DLD1 (cell line): Measurements from ENCODE around the gene ARFGAP1.
"Not testable (repeated sequence)": the region's sequence is repeated elsewhere in the genome, so short reads cannot be mapped to it uniquely, and the experiment has no call there.

Experiments used
- in situ Hi-C: cut with HindIII; loops from 2 replicates; pipeline ENCODE4 v1.10.0; 2017; ENCODE audit warnings: low sequenced_read_pairs

ARFGAP1 gene

GRCh38 chr20:63239431-63239830, 33.2 kb upstream of the ARFGAP1 start:
- in situ Hi-C loops = no loop called here

- in situ Hi-C loops = no loop called here
These were observed 32.6 kb upstream of the ARFGAP1 start for GRCh38 chr20:63240004-63240403.

GRCh38 chr20:63241272-63241671, 31.3 kb upstream of the ARFGAP1 start:
- in situ Hi-C loops = no loop called here

GRCh38 chr20:63242736-63243135, 29.9 kb upstream of the ARFGAP1 start:
- in situ Hi-C loops = no loop called here

GRCh38 chr20:63243604-63244247, 28.9 kb upstream of the ARFGAP1 start:
- in situ Hi-C loops = no loop called here

- in situ Hi-C loops = no loop called here
These were observed 28.1 kb upstream of the ARFGAP1 start for GRCh38 chr20:63244468-63244867.

GRCh38 chr20:63246490-63247288, 25.9 kb upstream of the ARFGAP1 start:
- in situ Hi-C loops = no loop called here

GRCh38 chr20:63247671-63248228, 24.9 kb upstream of the ARFGAP1 start:
- in situ Hi-C loops = no loop called here

GRCh38 chr20:63248835-63249591, 23.6 kb upstream of the ARFGAP1 start:
- in situ Hi-C loops = no loop called here

- in situ Hi-C loops = no loop called here
These were observed 22.7 kb upstream of the ARFGAP1 start for GRCh38 chr20:63249891-63250290.

GRCh38 chr20:63251350-63251749, 21.3 kb upstream of the ARFGAP1 start:
- in situ Hi-C loops = not testable (repeated sequence)

- in situ Hi-C loops = no loop called here
These were observed 20.3 kb upstream of the ARFGAP1 start for GRCh38 chr20:63252284-63252711.

- in situ Hi-C loops = no loop called here
These were observed 19.6 kb upstream of the ARFGAP1 start for GRCh38 chr20:63253065-63253437.

GRCh38 chr20:63253438-63254231, 19.0 kb upstream of the ARFGAP1 start:
- in situ Hi-C loops = no loop called here

GRCh38 chr20:63254232-63254605, 18.4 kb upstream of the ARFGAP1 start, which contains the start of gene NKAIN4:
TSS of gene NKAIN4 (minus strand) at chr20:63254463. CDS start at chr20:63254450, 13 bp downstream.
- in situ Hi-C loops = no loop called here

- in situ Hi-C loops = no loop called here
These were observed 17.8 kb upstream of the ARFGAP1 start for GRCh38 chr20:63254606-63255384.

- in situ Hi-C loops = no loop called here
These were observed 16.5 kb upstream of the ARFGAP1 start for GRCh38 chr20:63255931-63256704.

GRCh38 chr20:63256954-63257353, 15.7 kb upstream of the ARFGAP1 start:
- in situ Hi-C loops = no loop called here

- in situ Hi-C loops = no loop called here
These were observed 15.0 kb upstream of the ARFGAP1 start for GRCh38 chr20:63257629-63258028.
